OCI-LY3 (cell line): Measurements from ENCODE around the gene CCNJL.

ENCODE experiments used
- H2AFZ ChIP-seq: fragments of 200-600, 300-600 bp; shearing (Covaris generic); 2 replicates; pipeline ENCODE4 v1.6.0; 2014; ENCODE audit warnings: antibody characterized with exemption, low read depth, low read length
- H3K27ac ChIP-seq: fragments of 200-600, 300-600 bp; sonication (generic); 2 replicates; pipeline ENCODE4 v1.5.1; 2014; ENCODE audit warnings: mild to moderate bottlenecking, low read length, moderate library complexity, mixed read lengths
- H3K27me3 ChIP-seq: fragments of 200-600, 300-600 bp; sonication (generic); 2 replicates; pipeline ENCODE4 v1.6.1; 2014; ENCODE audit warnings: low read depth, low read length, mixed read lengths
- H3K36me3 ChIP-seq: fragments of 200-600, 300-600 bp; sonication (generic); replicated peaks from 2 replicates; pipeline ENCODE3; 2014; ENCODE audit warnings: low read depth, low read length, mixed read lengths
- H3K4me1 ChIP-seq: fragments of 300-600, 200-600 bp; sonication (generic); 2 replicates; pipeline ENCODE4 v1.6.1; 2014; ENCODE audit warnings: low read length, mixed read lengths
- H3K4me2 ChIP-seq: fragments of 200-600, 300-600 bp; sonication (generic); 2 replicates; pipeline ENCODE4 v1.6.1; 2014; ENCODE audit warnings: low read length, mixed read lengths
- H3K4me3 ChIP-seq: fragments of 300-600, 200-600 bp; sonication (generic); 2 replicates; pipeline ENCODE4 v1.5.1; 2014; ENCODE audit warnings: antibody characterized with exemption, mild to moderate bottlenecking, low read length, moderate library complexity
- H3K79me2 ChIP-seq: fragments of 300-600, 200-600 bp; shearing (Covaris generic); 2 replicates; pipeline ENCODE4 v1.6.1; 2014; ENCODE audit warnings: mild to moderate bottlenecking, low read length, mixed read lengths
- H3K9ac ChIP-seq: fragments of 300-600, 200-600 bp; shearing (Covaris generic); 2 replicates; pipeline ENCODE4 v1.6.0; 2014; ENCODE audit warnings: mild to moderate bottlenecking, low read length, moderate library complexity
- H3K9me3 ChIP-seq: fragments of 200-600, 300-600 bp; shearing (Covaris generic); 2 replicates; pipeline ENCODE4 v1.6.1; 2014; ENCODE audit warnings: low read length, mixed read lengths; ENCODE audit not compliant: insufficient read depth
- H4K20me1 ChIP-seq: fragments of 200-600, 300-600 bp; sonication (generic); 2 replicates; pipeline ENCODE4 v1.6.1; 2016; ENCODE audit warnings: low read length, mixed read lengths; ENCODE audit not compliant: insufficient read depth
- CTCF ChIP-seq: fragments of 200-600, 300-600 bp; sonication (generic); IDR thresholded peaks from 2 replicates; pipeline ENCODE4 v1.5.1; 2014; ENCODE audit warnings: antibody characterized with exemption, low read length, low read depth
- EZH2phosphoT487 ChIP-seq: fragments of 200-600 bp; shearing (Covaris generic); IDR thresholded peaks from 2 replicates; pipeline ENCODE4 v1.6.1; 2018; ENCODE audit warnings: antibody characterized with exemption, mixed run types, low read depth

Gene CCNJL

GRCh38 chr5:160253441-160253840 lies 58.9 kb downstream of the CCNJL start:
- Histone ChIP-seq H3K4me2 (no peak overlapping the region), H3K4me1 (peaks cover under 1% of the 10 kb centered on the region; the same call in 1 of the 2 replicates), H3K4me3 (no peak overlapping the region), H3K27me3 (no peaks in the 10 kb centered on the region), H3K9ac (no peak overlapping the region), H3K79me2 (no peaks in the 10 kb centered on the region), H3K36me3 (no peaks in the 10 kb centered on the region), H2AFZ (no peak overlapping the region), H4K20me1 (no peaks in the 10 kb centered on the region), H3K9me3 (no peaks in the 10 kb centered on the region), H3K27ac (no peak overlapping the region)
- TF ChIP-seq EZH2phosphoT487, result no peak
- TF ChIP-seq CTCF, result no peak

GRCh38 chr5:160252916-160253315 lies 59.4 kb downstream of the CCNJL start:
- Histone ChIP-seq H4K20me1 (no peaks in the 10 kb centered on the region), H3K9me3 (no peaks in the 10 kb centered on the region), H3K4me1 (peaks cover 6% of the 10 kb centered on the region), H3K36me3 (no peaks in the 10 kb centered on the region), H3K4me3 (no peak overlapping the region), H2AFZ (no peak overlapping the region), H3K27me3 (no peaks in the 10 kb centered on the region), H3K4me2 (no peak overlapping the region), H3K9ac (no peak overlapping the region), H3K79me2 (no peaks in the 10 kb centered on the region), H3K27ac (no peak overlapping the region)
- no peak for TF ChIP-seq EZH2phosphoT487
- TF ChIP-seq CTCF, result no peak

- Histone ChIP-seq H3K4me2 (no peak overlapping the region), H3K4me1 (peaks cover 17% of the 10 kb centered on the region), H4K20me1 (no peaks in the 10 kb centered on the region), H3K9me3 (no peaks in the 10 kb centered on the region), H3K27me3 (no peaks in the 10 kb centered on the region), H3K4me3 (no peak overlapping the region), H3K79me2 (no peaks in the 10 kb centered on the region), H3K9ac (no peak overlapping the region), H2AFZ (no peak overlapping the region), H3K36me3 (no peaks in the 10 kb centered on the region), H3K27ac (no peak overlapping the region)
- TF ChIP-seq CTCF (no peak), EZH2phosphoT487 (no peak)
These were observed 60.8 kb downstream of the CCNJL start for GRCh38 chr5:160251406-160252155.

GRCh38 chr5:160250826-160251225 lies 61.5 kb downstream of the CCNJL start:
- no peaks in the 10 kb centered on the region for H3K36me3 ChIP-seq
- H2AFZ ChIP-seq, result no peak overlapping the region
- H3K27me3 ChIP-seq, result no peaks in the 10 kb centered on the region
- H3K79me2 ChIP-seq, result no peaks in the 10 kb centered on the region
- H3K4me1 ChIP-seq, result peaks cover 24% of the 10 kb centered on the region
- H3K4me2 ChIP-seq, result no peak overlapping the region
- H3K9ac ChIP-seq, result no peak overlapping the region
- H3K9me3 ChIP-seq, result no peaks in the 10 kb centered on the region
- TF ChIP-seq EZH2phosphoT487 (no peak), CTCF (no peak)
- no peak overlapping the region for H3K27ac ChIP-seq
- H4K20me1 ChIP-seq, result no peaks in the 10 kb centered on the region
- H3K4me3 ChIP-seq, result no peak overlapping the region
